EL (cell line): ENCODE data around the gene C20orf204.
"Not testable (repeated sequence)": the region's sequence is repeated elsewhere in the genome, so short reads cannot be mapped to it uniquely, and the experiment has no call there.

Source experiments
- DNase-seq: peaks from one replicate; pipeline ENCODE4 v3.0.0-alpha.2; 2016

C20orf204 gene

GRCh38 chr20:64035933-64036345 lies at the start of gene C20orf204:
TSS of gene C20orf204 (plus strand) at chr20:64036182. CDS start at chr20:64036324, 142 bp downstream.
- no peak for DNase-seq

GRCh38 chr20:64000906-64001305 lies 35.1 kb upstream of the C20orf204 start:
- no peak for DNase-seq

- DNase-seq = no peak
Measured at GRCh38 chr20:64001607-64002011, 34.4 kb upstream of the C20orf204 start.

GRCh38 chr20:64003960-64004725 lies 31.8 kb upstream of the C20orf204 start:
- DNase-seq = no peak

- no peak for DNase-seq
Measured at GRCh38 chr20:64005394-64005793, 30.6 kb upstream of the C20orf204 start.

- no peak for DNase-seq
Measured at GRCh38 chr20:64006490-64006889, 29.5 kb upstream of the C20orf204 start.

- no peak for DNase-seq
Measured at GRCh38 chr20:64006902-64007301, 29.1 kb upstream of the C20orf204 start.

- no peak for DNase-seq
Measured at GRCh38 chr20:64009811-64010387, 26.1 kb upstream of the C20orf204 start.

- no peak for DNase-seq
Measured at GRCh38 chr20:64010711-64011237, 25.2 kb upstream of the C20orf204 start.

- DNase-seq = no peak
Measured at GRCh38 chr20:64011366-64011779, 24.6 kb upstream of the C20orf204 start.

- not testable (repeated sequence) for DNase-seq
Measured at GRCh38 chr20:64012385-64013154, 23.4 kb upstream of the C20orf204 start.

- no peak for DNase-seq
Measured at GRCh38 chr20:64015635-64016034, 20.3 kb upstream of the C20orf204 start.

GRCh38 chr20:64021124-64021975 lies 14.6 kb upstream of the C20orf204 start:
- no peak for DNase-seq

- no peak for DNase-seq
Measured at GRCh38 chr20:64022671-64023360, 13.2 kb upstream of the C20orf204 start.

- DNase-seq = no peak
Measured at GRCh38 chr20:64023361-64024140, 12.4 kb upstream of the C20orf204 start.

GRCh38 chr20:64024141-64024990 lies 11.6 kb upstream of the C20orf204 start:
- no peak for DNase-seq

- no peak for DNase-seq
Measured at GRCh38 chr20:64025101-64025825, 10.7 kb upstream of the C20orf204 start.

- no peak for DNase-seq
Measured at GRCh38 chr20:64025826-64026412, 10.1 kb upstream of the C20orf204 start.
